ENCODE data around the gene SELENOM.

DNA sequence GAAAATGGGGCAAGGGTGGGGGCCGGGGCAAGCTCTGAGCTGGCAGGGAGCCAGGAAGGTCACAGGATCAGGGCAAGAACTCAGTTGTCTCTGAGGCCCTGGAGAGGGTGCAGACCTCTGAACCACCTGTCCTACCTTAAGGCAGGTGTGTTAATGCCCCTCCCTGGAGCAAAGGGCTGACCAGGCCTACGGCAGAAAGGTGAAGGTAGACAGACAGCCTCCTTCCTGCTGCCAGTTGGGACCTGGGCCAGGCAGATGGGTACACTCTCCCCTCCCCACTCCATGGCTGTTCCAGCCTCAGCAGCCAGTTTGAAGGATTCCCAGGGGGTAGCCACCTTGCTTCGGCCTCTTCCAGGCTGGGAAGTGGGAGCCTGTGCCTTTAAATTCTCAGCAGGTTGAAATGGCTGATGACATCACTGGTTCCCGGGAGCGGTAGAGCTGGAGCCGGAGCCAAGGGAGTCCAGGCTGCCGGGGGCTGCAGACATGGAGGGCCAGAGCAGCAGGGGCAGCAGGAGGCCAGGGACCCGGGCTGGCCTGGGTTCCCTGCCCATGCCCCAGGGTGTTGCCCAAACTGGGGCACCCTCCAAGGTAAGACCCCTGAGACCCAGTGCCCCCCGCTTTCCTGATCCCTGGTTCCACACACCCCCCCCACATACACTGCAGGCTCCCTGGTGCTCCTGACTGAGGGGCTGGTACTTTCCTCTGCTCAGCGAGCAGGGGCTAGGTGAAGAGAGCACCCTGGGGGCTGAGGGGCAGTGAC is 15.3 kb upstream of the SELENOM start, which contains the start of gene INPP5J:
- TF ChIP-seq EZH2 (IDR thresholded peaks at IDR 0.05; ENCODE audit: borderline replicate concordance, insufficient read depth, low read depth, low read length, poor library complexity, severe bottlenecking): no peak
- TF ChIP-seq, protein P1, sequence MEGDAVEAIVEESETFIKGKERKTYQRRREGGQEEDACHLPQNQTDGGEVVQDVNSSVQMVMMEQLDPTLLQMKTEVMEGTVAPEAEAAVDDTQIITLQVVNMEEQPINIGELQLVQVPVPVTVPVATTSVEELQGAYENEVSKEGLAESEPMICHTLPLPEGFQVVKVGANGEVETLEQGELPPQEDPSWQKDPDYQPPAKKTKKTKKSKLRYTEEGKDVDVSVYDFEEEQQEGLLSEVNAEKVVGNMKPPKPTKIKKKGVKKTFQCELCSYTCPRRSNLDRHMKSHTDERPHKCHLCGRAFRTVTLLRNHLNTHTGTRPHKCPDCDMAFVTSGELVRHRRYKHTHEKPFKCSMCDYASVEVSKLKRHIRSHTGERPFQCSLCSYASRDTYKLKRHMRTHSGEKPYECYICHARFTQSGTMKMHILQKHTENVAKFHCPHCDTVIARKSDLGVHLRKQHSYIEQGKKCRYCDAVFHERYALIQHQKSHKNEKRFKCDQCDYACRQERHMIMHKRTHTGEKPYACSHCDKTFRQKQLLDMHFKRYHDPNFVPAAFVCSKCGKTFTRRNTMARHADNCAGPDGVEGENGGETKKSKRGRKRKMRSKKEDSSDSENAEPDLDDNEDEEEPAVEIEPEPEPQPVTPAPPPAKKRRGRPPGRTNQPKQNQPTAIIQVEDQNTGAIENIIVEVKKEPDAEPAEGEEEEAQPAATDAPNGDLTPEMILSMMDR (IDR thresholded peaks at IDR 0.05): no peak
